ENCODE measurements around the gene FBXL19. TPM values are rescaled to one million over a fixed set of nuclear protein-coding genes. Genes with fewer than 3 reads are reported as not detected.

FBXL19 gene
- total RNA-seq, 2 experiments from 2014 or later, result 26.1 to 29.2 TPM

- H3K27ac Mint-ChIP-seq, result no peak overlapping the region
- peaks cover 51% of the 10 kb centered on the region for H3K4me1 Mint-ChIP-seq
- no peak overlapping the region for H3K4me3 Mint-ChIP-seq
- peaks cover 3% of the 10 kb centered on the region for H3K36me3 Mint-ChIP-seq
- H3K9me3 Mint-ChIP-seq (ENCODE audit: low read depth), result peaks cover 2% of the 10 kb centered on the region
- DNase-seq (no peak), ATAC-seq (no peak)
- CTCF ChIA-PET, result interaction anchor here (3.9 to 5.6 kb wide), 2 partner anchors 24 to 55 kb away, joined by 53 to 133 read pairs; no protein-coding TSS in a partner anchor
- no peaks in the 10 kb centered on the region for H3K27me3 Mint-ChIP-seq
These were observed 23.6 kb upstream of the FBXL19 start for GRCh38 chr16:30899794-30900193.

GRCh38 chr16:30900588-30900987 is 22.8 kb upstream of the FBXL19 start:
- H3K4me3 Mint-ChIP-seq, result no peak overlapping the region
- H3K27ac Mint-ChIP-seq, result no peak overlapping the region
- H3K9me3 Mint-ChIP-seq (ENCODE audit: low read depth), result peaks cover 2% of the 10 kb centered on the region
- H3K4me1 Mint-ChIP-seq, result peaks cover 46% of the 10 kb centered on the region
- CTCF ChIA-PET, result interaction anchor here (1.0 to 5.6 kb wide), 10 partner anchors 9 to 86 kb away, joined by 3 to 133 read pairs (median 18); partner anchors contain the start of gene BCL7C
- no peak for DNase-seq
- ATAC-seq, result no peak
- H3K36me3 Mint-ChIP-seq, result peaks cover 3% of the 10 kb centered on the region
- no peaks in the 10 kb centered on the region for H3K27me3 Mint-ChIP-seq

GRCh38 chr16:30901201-30902028 is 22.0 kb upstream of the FBXL19 start:
- ATAC-seq, result no peak

GRCh38 chr16:30902029-30902972 is 21.1 kb upstream of the FBXL19 start:
- DNase-seq (peak; percentile 66), ATAC-seq (peak; percentile 88)
- H3K27ac Mint-ChIP-seq, result peak overlapping the region; percentile 99
- H3K4me1 Mint-ChIP-seq, result peaks cover 34% of the 10 kb centered on the region
- peak overlapping the region; percentile 81 for H3K4me3 Mint-ChIP-seq
- peaks cover 3% of the 10 kb centered on the region for H3K36me3 Mint-ChIP-seq
- H3K9me3 Mint-ChIP-seq (ENCODE audit: low read depth), result peaks cover 2% of the 10 kb centered on the region
- no peaks in the 10 kb centered on the region for H3K27me3 Mint-ChIP-seq
- CTCF ChIA-PET, result interaction anchor here (0.7 to 5.6 kb wide), 21 partner anchors 10 to 165 kb away, joined by 3 to 133 read pairs (median 5); partner anchors contain the start of gene BCL7C

More at GRCh38 chr16:30901201-30902028, 22.0 kb upstream of the FBXL19 start:
- H3K27me3 Mint-ChIP-seq, result no peaks in the 10 kb centered on the region
- H3K27ac Mint-ChIP-seq, result peak overlapping the region; percentile 81
- H3K4me3 Mint-ChIP-seq, result peak overlapping the region; percentile 69
- peaks cover 40% of the 10 kb centered on the region for H3K4me1 Mint-ChIP-seq
- DNase-seq, result peak; percentile 54
- peaks cover 2% of the 10 kb centered on the region for H3K9me3 Mint-ChIP-seq (ENCODE audit: low read depth)
- peaks cover 3% of the 10 kb centered on the region for H3K36me3 Mint-ChIP-seq
- CTCF ChIA-PET, result interaction anchor here (0.7 to 5.6 kb wide), 22 partner anchors 9 to 164 kb away, joined by 3 to 133 read pairs (median 5); partner anchors contain the start of gene BCL7C

- Mint-ChIP-seq H3K9me3 (ENCODE audit: low read depth) (peaks cover 2% of the 10 kb centered on the region), H3K4me1 (peaks cover 39% of the 10 kb centered on the region), H3K4me3 (peak overlapping the region; percentile 81), H3K27me3 (no peaks in the 10 kb centered on the region), H3K36me3 (peaks cover 3% of the 10 kb centered on the region), H3K27ac (peak overlapping the region; percentile 99)
- CTCF ChIA-PET, result interaction anchor here (1.1 to 5.6 kb wide), 12 partner anchors 10 to 128 kb away, joined by 4 to 133 read pairs (median 15); partner anchors contain the start of gene BCL7C
- DNase-seq (peak; percentile 57), ATAC-seq (peak; percentile 40)
These were observed 20.4 kb upstream of the FBXL19 start for GRCh38 chr16:30903002-30903401.

GRCh38 chr16:30903596-30903995 is 19.8 kb upstream of the FBXL19 start:
- no peak for DNase-seq
- Mint-ChIP-seq H3K4me1 (peaks cover 39% of the 10 kb centered on the region), H3K4me3 (no peak overlapping the region), H3K36me3 (peaks cover 3% of the 10 kb centered on the region), H3K27me3 (no peaks in the 10 kb centered on the region), H3K27ac (peak overlapping the region; percentile 99), H3K9me3 (ENCODE audit: low read depth) (peaks cover 2% of the 10 kb centered on the region)
- no peak for ATAC-seq
- CTCF ChIA-PET, result interaction anchor here (1.5 to 5.6 kb wide), 6 partner anchors 10 to 90 kb away, joined by 5 to 133 read pairs (median 19); no protein-coding TSS in a partner anchor

- no peak for DNase-seq
- no peak overlapping the region for H3K4me3 Mint-ChIP-seq
- peaks cover 39% of the 10 kb centered on the region for H3K4me1 Mint-ChIP-seq
These were observed 19.1 kb upstream of the FBXL19 start for GRCh38 chr16:30904114-30904780.

GRCh38 chr16:30907064-30907463 is 16.3 kb upstream of the FBXL19 start:
- DNase-seq (no peak), ATAC-seq (no peak)
- H3K27ac Mint-ChIP-seq, result no peak overlapping the region
- no peak overlapping the region for H3K4me3 Mint-ChIP-seq
- no peaks in the 10 kb centered on the region for H3K27me3 Mint-ChIP-seq
- peaks cover 2% of the 10 kb centered on the region for H3K9me3 Mint-ChIP-seq (ENCODE audit: low read depth)
- H3K4me1 Mint-ChIP-seq, result peaks cover 26% of the 10 kb centered on the region
- peaks cover 3% of the 10 kb centered on the region for H3K36me3 Mint-ChIP-seq
- CTCF ChIA-PET, result interaction anchor here (0.6 to 3.4 kb wide), 4 partner anchors 32 to 432 kb away, joined by 3 to 23 read pairs (median 3); no protein-coding TSS in a partner anchor

More at GRCh38 chr16:30904114-30904780, 19.1 kb upstream of the FBXL19 start:
- Mint-ChIP-seq H3K27me3 (no peaks in the 10 kb centered on the region), H3K36me3 (peaks cover 3% of the 10 kb centered on the region), H3K9me3 (ENCODE audit: low read depth) (peaks cover 2% of the 10 kb centered on the region), H3K27ac (peak overlapping the region; percentile 99)
- ATAC-seq, result no peak
- CTCF ChIA-PET, result interaction anchor here (1.5 to 5.6 kb wide), 3 partner anchors 53 to 91 kb away, joined by 4 to 133 read pairs (median 5); no protein-coding TSS in a partner anchor

GRCh38 chr16:30910427-30911029 is 12.8 kb upstream of the FBXL19 start:
- H3K4me3 Mint-ChIP-seq, result no peak overlapping the region
- H3K27ac Mint-ChIP-seq, result no peak overlapping the region
- H3K36me3 Mint-ChIP-seq, result no peaks in the 10 kb centered on the region
- DNase-seq, result no peak
- no peak for ATAC-seq
- peaks cover 9% of the 10 kb centered on the region for H3K4me1 Mint-ChIP-seq
- CTCF ChIA-PET, result interaction anchor here (1.2 kb wide), 1 partner anchor 66 kb away, joined by 3 read pairs; no protein-coding TSS in a partner anchor
- H3K9me3 Mint-ChIP-seq (ENCODE audit: low read depth), result no peaks in the 10 kb centered on the region
- no peaks in the 10 kb centered on the region for H3K27me3 Mint-ChIP-seq

GRCh38 chr16:30912794-30913412 is 10.5 kb upstream of the FBXL19 start:
- Mint-ChIP-seq H3K27me3 (no peaks in the 10 kb centered on the region), H3K9me3 (ENCODE audit: low read depth) (no peaks in the 10 kb centered on the region), H3K36me3 (no peaks in the 10 kb centered on the region), H3K4me1 (peaks cover 1% of the 10 kb centered on the region), H3K4me3 (no peak overlapping the region), H3K27ac (no peak overlapping the region)
- DNase-seq, result no peak
- CTCF ChIA-PET, result interaction anchor here (1.0 to 9.8 kb wide), 4 partner anchors 9 to 67 kb away, joined by 3 to 115 read pairs (median 8); no protein-coding TSS in a partner anchor
- no peak for ATAC-seq

- Mint-ChIP-seq H3K4me3 (no peak overlapping the region), H3K9me3 (ENCODE audit: low read depth) (no peaks in the 10 kb centered on the region), H3K27ac (no peak overlapping the region), H3K36me3 (no peaks in the 10 kb centered on the region), H3K4me1 (no peaks in the 10 kb centered on the region), H3K27me3 (no peaks in the 10 kb centered on the region)
- no peak for DNase-seq
- CTCF ChIA-PET, result interaction anchor here (1.2 to 9.8 kb wide), 3 partner anchors 13 to 69 kb away, joined by 3 to 115 read pairs (median 13); no protein-coding TSS in a partner anchor
- ATAC-seq, result no peak
These were observed 8.5 kb upstream of the FBXL19 start for GRCh38 chr16:30914830-30915229.

All from activated CD8-positive, alpha-beta memory T cell treated with anti-CD3 and anti-CD28 coated beads, Interleukin-2, amount 10 ng/mL, durations not matched to agents 7 days and 5 days (primary cell).